Central memory CD4-positive, alpha-beta T cell (primary cell): ENCODE results near the gene RUNX2.
A peak's percentile ranks its signal among the peaks of the same experiment; 100 is the strongest.

Source experiments
- DNase-seq: peaks from one replicate; pipeline ENCODE4 v3.0.0; 2022

RUNX2 gene

GRCh38 chr6:45436544-45437438 is 108.7 kb downstream of the RUNX2 start:
- no peak for DNase-seq

GRCh38 chr6:45437439-45437815 is 109.3 kb downstream of the RUNX2 start:
- no peak for DNase-seq

- no peak for DNase-seq
These were observed 110.0 kb downstream of the RUNX2 start for GRCh38 chr6:45438151-45438550.

GRCh38 chr6:45438849-45439406 is 110.8 kb downstream of the RUNX2 start:
- DNase-seq, result peak; percentile 39

- DNase-seq, result no peak
These were observed 111.3 kb downstream of the RUNX2 start for GRCh38 chr6:45439459-45439858.

GRCh38 chr6:45439861-45440388 is 111.8 kb downstream of the RUNX2 start:
- no peak for DNase-seq

GRCh38 chr6:45441851-45442453 is 113.8 kb downstream of the RUNX2 start:
- DNase-seq, result peak; percentile 38

- no peak for DNase-seq
These were observed 114.6 kb downstream of the RUNX2 start for GRCh38 chr6:45442716-45443115.

- DNase-seq, result no peak
These were observed 117.2 kb downstream of the RUNX2 start for GRCh38 chr6:45445364-45445748.

GRCh38 chr6:45445749-45446549 is 117.8 kb downstream of the RUNX2 start:
- no peak for DNase-seq

- no peak for DNase-seq
These were observed 118.9 kb downstream of the RUNX2 start for GRCh38 chr6:45447005-45447404.

- no peak for DNase-seq
These were observed 119.6 kb downstream of the RUNX2 start for GRCh38 chr6:45447716-45448115.

GRCh38 chr6:45448417-45449389 is 120.6 kb downstream of the RUNX2 start:
- no peak for DNase-seq

- DNase-seq, result no peak
These were observed 122.0 kb downstream of the RUNX2 start for GRCh38 chr6:45450132-45450531.

- DNase-seq, result peak; percentile 47
These were observed 122.7 kb downstream of the RUNX2 start for GRCh38 chr6:45450831-45451230.

- no peak for DNase-seq
These were observed 126.1 kb downstream of the RUNX2 start for GRCh38 chr6:45454008-45454911.

- no peak for DNase-seq
These were observed 127.3 kb downstream of the RUNX2 start for GRCh38 chr6:45455408-45455807.

GRCh38 chr6:45457141-45457540 is 129.0 kb downstream of the RUNX2 start:
- DNase-seq, result no peak

- no peak for DNase-seq
These were observed 130.5 kb downstream of the RUNX2 start for GRCh38 chr6:45458672-45459071.

- no peak for DNase-seq
These were observed 132.0 kb downstream of the RUNX2 start for GRCh38 chr6:45460166-45460565.

- no peak for DNase-seq
These were observed 133.4 kb downstream of the RUNX2 start for GRCh38 chr6:45461486-45461885.
